ENCODE data around the gene LRRFIP1.

DNA sequence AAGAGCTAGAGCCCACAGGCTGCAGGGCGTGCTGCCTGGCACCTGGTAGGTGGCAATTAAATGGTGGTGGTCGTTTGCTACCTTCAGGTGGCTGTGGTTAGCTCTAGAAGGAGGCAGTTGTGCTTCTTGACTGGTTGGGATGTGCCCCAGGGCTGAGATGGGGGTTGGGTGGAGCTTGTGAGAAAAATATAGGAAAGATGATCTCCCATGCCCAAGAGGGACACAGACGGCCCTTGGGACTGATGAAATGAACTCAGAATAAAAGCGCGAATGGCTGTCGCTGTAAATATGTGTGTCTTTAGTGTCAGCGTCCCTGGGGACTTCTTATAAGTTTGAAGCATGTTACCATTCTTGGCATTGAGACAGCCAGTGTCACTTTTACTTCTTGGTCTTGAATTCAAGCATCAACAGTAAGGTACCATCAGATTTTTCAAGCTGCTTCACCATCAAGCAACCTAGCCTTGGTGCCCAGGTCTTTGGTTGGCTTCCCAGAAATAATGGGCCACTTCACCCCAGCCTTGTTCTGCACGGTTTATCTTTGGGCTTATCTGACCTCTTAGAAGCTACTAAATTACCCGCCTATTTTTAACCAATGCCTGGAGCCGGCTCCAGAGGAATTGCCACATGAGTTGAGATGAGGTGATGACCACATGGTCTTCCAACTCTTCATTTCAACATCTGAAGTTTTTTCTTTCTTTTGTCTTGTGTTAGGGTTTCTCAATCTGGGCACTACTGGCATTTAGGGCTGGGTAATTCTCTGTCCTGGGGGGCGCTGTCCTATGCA lies 11.9 kb downstream of the LRRFIP1 start:
- TF ChIP-seq, protein P1, sequence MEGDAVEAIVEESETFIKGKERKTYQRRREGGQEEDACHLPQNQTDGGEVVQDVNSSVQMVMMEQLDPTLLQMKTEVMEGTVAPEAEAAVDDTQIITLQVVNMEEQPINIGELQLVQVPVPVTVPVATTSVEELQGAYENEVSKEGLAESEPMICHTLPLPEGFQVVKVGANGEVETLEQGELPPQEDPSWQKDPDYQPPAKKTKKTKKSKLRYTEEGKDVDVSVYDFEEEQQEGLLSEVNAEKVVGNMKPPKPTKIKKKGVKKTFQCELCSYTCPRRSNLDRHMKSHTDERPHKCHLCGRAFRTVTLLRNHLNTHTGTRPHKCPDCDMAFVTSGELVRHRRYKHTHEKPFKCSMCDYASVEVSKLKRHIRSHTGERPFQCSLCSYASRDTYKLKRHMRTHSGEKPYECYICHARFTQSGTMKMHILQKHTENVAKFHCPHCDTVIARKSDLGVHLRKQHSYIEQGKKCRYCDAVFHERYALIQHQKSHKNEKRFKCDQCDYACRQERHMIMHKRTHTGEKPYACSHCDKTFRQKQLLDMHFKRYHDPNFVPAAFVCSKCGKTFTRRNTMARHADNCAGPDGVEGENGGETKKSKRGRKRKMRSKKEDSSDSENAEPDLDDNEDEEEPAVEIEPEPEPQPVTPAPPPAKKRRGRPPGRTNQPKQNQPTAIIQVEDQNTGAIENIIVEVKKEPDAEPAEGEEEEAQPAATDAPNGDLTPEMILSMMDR (IDR thresholded peaks at IDR 0.05), result no peak
- no peak for TF ChIP-seq POLR2A (IDR thresholded peaks at IDR 0.05)
